SK-N-SH treated with all-trans-retinoic acid at 6 μM for 48 hours (cell line): ENCODE measurements around the gene RALA.

ENCODE experiments used
- ATAC-seq: fragments of 200-7000 bp; cut with Tn5 transposase; 3 replicates; pipeline ENCODE4 v1.9.1; 2020; ENCODE audit warnings: mild to moderate bottlenecking, moderate library complexity
- ARNTL ChIP-seq: fragments of 450-650 bp; formaldehyde crosslinking; IDR thresholded peaks from 2 replicates; pipeline ENCODE4 v1.5.0; 2020; ENCODE audit warnings: low read depth, mild to moderate bottlenecking, moderate library complexity, borderline replicate concordance
- BACH2 ChIP-seq: fragments of 250-450 bp; sonication (Bioruptor Pico); IDR thresholded peaks from 2 replicates; pipeline ENCODE4 v1.9.0; 2021; ENCODE audit warnings: mild to moderate bottlenecking, borderline replicate concordance
- CREB5 ChIP-seq: fragments of 250-450 bp; sonication (Bioruptor Pico); IDR thresholded peaks from 2 replicates; pipeline ENCODE4 v1.5.1; 2020; ENCODE audit warnings: low read depth, mild to moderate bottlenecking, moderate library complexity
- CSRNP3 ChIP-seq: fragments of 250-450 bp; sonication (Bioruptor Pico); IDR thresholded peaks from 2 replicates; pipeline ENCODE4 v1.5.1; 2021; ENCODE audit warnings: mild to moderate bottlenecking, moderate library complexity
- ESRRG ChIP-seq: fragments of 250-450 bp; sonication (Bioruptor Pico); IDR thresholded peaks from 2 replicates; pipeline ENCODE4 v1.6.1; 2021; ENCODE audit warnings: mild to moderate bottlenecking
- GLIS3 ChIP-seq: fragments of 250-450 bp; sonication (Bioruptor Pico); IDR thresholded peaks from 2 replicates; pipeline ENCODE4 v1.5.0; 2020; ENCODE audit warnings: mild to moderate bottlenecking, moderate library complexity
- OSR1 ChIP-seq: fragments of 250-450 bp; sonication (Bioruptor Pico); IDR thresholded peaks from 2 replicates; pipeline ENCODE4 v1.8.0; 2022; ENCODE audit warnings: moderate library complexity, mild to moderate bottlenecking, inconsistent platforms
- POU6F1 ChIP-seq: fragments of 250-450 bp; sonication (Bioruptor Pico); IDR thresholded peaks from 2 replicates; pipeline ENCODE4 v1.8.0; 2021; ENCODE audit warnings: low read depth, mild to moderate bottlenecking, moderate library complexity, borderline replicate concordance
- PPARA ChIP-seq: fragments of 250-450 bp; sonication (Bioruptor Pico); IDR thresholded peaks from 2 replicates; pipeline ENCODE4 v1.5.0; 2020; ENCODE audit warnings: mild to moderate bottlenecking, borderline replicate concordance
- RARB ChIP-seq: fragments of 250-450 bp; sonication (Bioruptor Pico); IDR thresholded peaks from 2 replicates; pipeline ENCODE4 v1.8.0; 2021; ENCODE audit warnings: mild to moderate bottlenecking, moderate library complexity
- SNAI2 ChIP-seq: fragments of 250-450 bp; sonication (Bioruptor Pico); IDR thresholded peaks from 2 replicates; pipeline ENCODE4 v1.5.0; 2020; ENCODE audit warnings: mild to moderate bottlenecking, moderate library complexity
- TCF4 ChIP-seq: fragments of 250-450 bp; sonication (Bioruptor Pico); IDR thresholded peaks from 2 replicates; pipeline ENCODE4 v1.8.0; 2021; ENCODE audit warnings: mild to moderate bottlenecking, moderate library complexity, borderline replicate concordance
- TOX ChIP-seq: fragments of 250-450 bp; sonication (Bioruptor Pico); IDR thresholded peaks from 2 replicates; pipeline ENCODE4 v1.8.0; 2021; ENCODE audit warnings: mild to moderate bottlenecking, moderate library complexity, borderline replicate concordance
- ZC3H10 ChIP-seq: fragments of 250-450 bp; sonication (Bioruptor Pico); IDR thresholded peaks from 2 replicates; pipeline ENCODE4 v1.5.1; 2021; ENCODE audit warnings: mild to moderate bottlenecking, moderate library complexity
- ZFP3 ChIP-seq: fragments of 250-450 bp; sonication (Bioruptor Pico); IDR thresholded peaks from 2 replicates; pipeline ENCODE4 v1.5.0; 2020; ENCODE audit warnings: mild to moderate bottlenecking, moderate library complexity
- ZFP30 ChIP-seq: fragments of 450-650 bp; formaldehyde crosslinking; IDR thresholded peaks from 2 replicates; pipeline ENCODE4 v1.5.0; 2022; ENCODE audit warnings: mild to moderate bottlenecking, moderate library complexity
- ZNF565 ChIP-seq: fragments of 450-650 bp; formaldehyde crosslinking; conservative IDR thresholded peaks from 2 replicates; pipeline ENCODE4 v1.5.0; 2020; ENCODE audit warnings: low read depth, mild to moderate bottlenecking, moderate library complexity
- ZNF70 ChIP-seq: fragments of 450-650 bp; formaldehyde crosslinking; IDR thresholded peaks from 2 replicates; pipeline ENCODE4 v1.5.0; 2020; ENCODE audit warnings: mild to moderate bottlenecking, moderate library complexity
- ZNF8 ChIP-seq: fragments of 450-650 bp; formaldehyde crosslinking; IDR thresholded peaks from 2 replicates; pipeline ENCODE4 v1.5.0; 2020; ENCODE audit warnings: mild to moderate bottlenecking, moderate library complexity
- TF ChIP-seq, protein P1 (sequence below): fragments of 250-450 bp; sonication (Bioruptor Pico); IDR thresholded peaks from 2 replicates; pipeline ENCODE4 v1.8.0; 2020; ENCODE audit warnings: mild to moderate bottlenecking, moderate library complexity, borderline replicate concordance
- TF ChIP-seq, protein P2 (sequence below): fragments of 250-450 bp; sonication (Bioruptor Pico); IDR thresholded peaks from 2 replicates; pipeline ENCODE4 v1.5.0; 2020; ENCODE audit warnings: mild to moderate bottlenecking, moderate library complexity

Gene RALA

GRCh38 chr7:39693812-39694211, 70.4 kb downstream of the RALA start:
- no peak for TF ChIP-seq ZFP3 (CRISPR knock-in tag)
- TF ChIP-seq, protein P1, sequence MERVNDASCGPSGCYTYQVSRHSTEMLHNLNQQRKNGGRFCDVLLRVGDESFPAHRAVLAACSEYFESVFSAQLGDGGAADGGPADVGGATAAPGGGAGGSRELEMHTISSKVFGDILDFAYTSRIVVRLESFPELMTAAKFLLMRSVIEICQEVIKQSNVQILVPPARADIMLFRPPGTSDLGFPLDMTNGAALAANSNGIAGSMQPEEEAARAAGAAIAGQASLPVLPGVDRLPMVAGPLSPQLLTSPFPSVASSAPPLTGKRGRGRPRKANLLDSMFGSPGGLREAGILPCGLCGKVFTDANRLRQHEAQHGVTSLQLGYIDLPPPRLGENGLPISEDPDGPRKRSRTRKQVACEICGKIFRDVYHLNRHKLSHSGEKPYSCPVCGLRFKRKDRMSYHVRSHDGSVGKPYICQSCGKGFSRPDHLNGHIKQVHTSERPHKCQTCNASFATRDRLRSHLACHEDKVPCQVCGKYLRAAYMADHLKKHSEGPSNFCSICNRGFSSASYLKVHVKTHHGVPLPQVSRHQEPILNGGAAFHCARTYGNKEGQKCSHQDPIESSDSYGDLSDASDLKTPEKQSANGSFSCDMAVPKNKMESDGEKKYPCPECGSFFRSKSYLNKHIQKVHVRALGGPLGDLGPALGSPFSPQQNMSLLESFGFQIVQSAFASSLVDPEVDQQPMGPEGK (CRISPR knock-in tag): no peak
- TF ChIP-seq ZNF565: no peak
- no peak for ATAC-seq

- no peak for ATAC-seq
- TF ChIP-seq ESRRG (CRISPR knock-in tag) (no peak), SNAI2 (no peak), TOX (no peak), ZNF565 (no peak), ZNF70 (CRISPR knock-in tag) (no peak), PPARA (no peak), ZFP3 (CRISPR knock-in tag) (no peak), OSR1 (CRISPR knock-in tag) (no peak), TCF4 (no peak)
- TF ChIP-seq, protein P1 (CRISPR knock-in tag): no peak
These were observed 72.6 kb downstream of the RALA start for GRCh38 chr7:39695852-39696586.

DNA sequence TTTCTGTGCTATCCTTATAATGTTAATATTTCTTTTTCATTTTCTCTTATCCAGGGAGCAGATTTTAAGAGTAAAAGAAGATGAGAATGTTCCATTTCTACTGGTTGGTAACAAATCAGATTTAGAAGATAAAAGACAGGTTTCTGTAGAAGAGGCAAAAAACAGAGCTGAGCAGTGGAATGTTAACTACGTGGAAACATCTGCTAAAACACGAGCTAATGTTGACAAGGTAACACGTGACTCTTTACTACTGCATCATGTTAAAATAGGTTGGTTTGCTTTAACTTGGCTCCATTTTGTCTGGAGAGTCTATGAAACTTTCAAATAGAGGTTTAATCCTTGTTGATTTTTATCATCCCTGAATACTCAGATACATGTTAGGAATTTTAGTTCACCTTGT, 73.3 kb downstream of the RALA start:
- no peak for ATAC-seq
- TF ChIP-seq PPARA: no peak
- no peak for TF ChIP-seq ESRRG (CRISPR knock-in tag)
- TF ChIP-seq TOX: no peak
- TF ChIP-seq TCF4: no peak
- no peak for TF ChIP-seq ZNF70 (CRISPR knock-in tag)
- no peak for TF ChIP-seq ZFP30
- TF ChIP-seq BACH2: no peak
- no peak for TF ChIP-seq POU6F1 (CRISPR knock-in tag)
- TF ChIP-seq, protein P2, sequence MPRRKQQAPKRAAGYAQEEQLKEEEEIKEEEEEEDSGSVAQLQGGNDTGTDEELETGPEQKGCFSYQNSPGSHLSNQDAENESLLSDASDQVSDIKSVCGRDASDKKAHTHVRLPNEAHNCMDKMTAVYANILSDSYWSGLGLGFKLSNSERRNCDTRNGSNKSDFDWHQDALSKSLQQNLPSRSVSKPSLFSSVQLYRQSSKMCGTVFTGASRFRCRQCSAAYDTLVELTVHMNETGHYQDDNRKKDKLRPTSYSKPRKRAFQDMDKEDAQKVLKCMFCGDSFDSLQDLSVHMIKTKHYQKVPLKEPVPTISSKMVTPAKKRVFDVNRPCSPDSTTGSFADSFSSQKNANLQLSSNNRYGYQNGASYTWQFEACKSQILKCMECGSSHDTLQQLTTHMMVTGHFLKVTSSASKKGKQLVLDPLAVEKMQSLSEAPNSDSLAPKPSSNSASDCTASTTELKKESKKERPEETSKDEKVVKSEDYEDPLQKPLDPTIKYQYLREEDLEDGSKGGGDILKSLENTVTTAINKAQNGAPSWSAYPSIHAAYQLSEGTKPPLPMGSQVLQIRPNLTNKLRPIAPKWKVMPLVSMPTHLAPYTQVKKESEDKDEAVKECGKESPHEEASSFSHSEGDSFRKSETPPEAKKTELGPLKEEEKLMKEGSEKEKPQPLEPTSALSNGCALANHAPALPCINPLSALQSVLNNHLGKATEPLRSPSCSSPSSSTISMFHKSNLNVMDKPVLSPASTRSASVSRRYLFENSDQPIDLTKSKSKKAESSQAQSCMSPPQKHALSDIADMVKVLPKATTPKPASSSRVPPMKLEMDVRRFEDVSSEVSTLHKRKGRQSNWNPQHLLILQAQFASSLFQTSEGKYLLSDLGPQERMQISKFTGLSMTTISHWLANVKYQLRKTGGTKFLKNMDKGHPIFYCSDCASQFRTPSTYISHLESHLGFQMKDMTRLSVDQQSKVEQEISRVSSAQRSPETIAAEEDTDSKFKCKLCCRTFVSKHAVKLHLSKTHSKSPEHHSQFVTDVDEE: no peak
- TF ChIP-seq ZC3H10 (CRISPR knock-in tag): no peak
- TF ChIP-seq CREB5 (CRISPR knock-in tag): no peak
- TF ChIP-seq SNAI2: no peak
- TF ChIP-seq CSRNP3 (CRISPR knock-in tag): no peak
- TF ChIP-seq ZNF8 (CRISPR knock-in tag): no peak
- no peak for TF ChIP-seq ARNTL
- no peak for TF ChIP-seq RARB
- no peak for TF ChIP-seq GLIS3 (CRISPR knock-in tag)
